SK-N-SH (cell line): Measurements from ENCODE around the gene SPDEF. TPM values are rescaled to one million over a fixed set of nuclear protein-coding genes. Genes with fewer than 3 reads are reported as not detected.

Experiments
- CTCF ChIA-PET: fragments of 300-600, 350-600 bp; formaldehyde crosslinking; extraction: SDS; loops from one replicate; lab custom pipeline; 2021; lab: Yijun Ruan, JAX
- POLR2A ChIA-PET: fragments of 350-600 bp; sonication (Branson Sonifier 250); formaldehyde crosslinking; extraction: SDS; loops from one replicate; lab custom pipeline; 2020; ENCODE audit warnings: antibody characterized with exemption, inconsistent platforms; lab: Yijun Ruan, JAX
- DNase-seq: peaks from one replicate; pipeline ENCODE4 v3.0.0; 2012
- H2AFZ ChIP-seq: fragments of 200-600 bp; sonication (generic); 2 replicates; pipeline ENCODE4 v1.8.1; 2016; ENCODE audit warnings: antibody characterized with exemption, mild to moderate bottlenecking, low read depth
- H3F3A ChIP-seq: fragments of 200-600 bp; sonication (generic); replicated peaks from 2 replicates; pipeline ENCODE3; 2016; ENCODE audit warnings: antibody characterized with exemption, mild to moderate bottlenecking; ENCODE audit not compliant: insufficient read depth
- H3K27ac ChIP-seq, 2 experiments: fragments of 200-500 bp in 1 of 2; fragments of 200-600 bp in 1 of 2; sonication (Bioruptor generic) in 1 of 2; sonication (generic), shearing (Covaris generic) in 1 of 2; 2 replicates each; pipeline versions ENCODE4 v1.5.1 to v1.6.1; 2014 to 2016; ENCODE audit warnings: low read depth in 2 of 2, inconsistent platforms in 1 of 2, low read length in 1 of 2, mild to moderate bottlenecking in 1 of 2, mixed read lengths in 1 of 2
- H3K27me3 ChIP-seq: fragments of 200-600 bp; sonication (generic), shearing (Covaris generic); 2 replicates; pipeline ENCODE4 v1.6.1; 2016; ENCODE audit warnings: mixed run types; ENCODE audit not compliant: insufficient read depth
- H3K36me3 ChIP-seq, 2 experiments: fragments of 200-500 bp in 1 of 2; fragments of 200-600 bp in 1 of 2; sonication (Bioruptor generic) in 1 of 2; sonication (generic) in 1 of 2; replicated peaks in 1 of 2; 2 replicates each; pipeline versions ENCODE3 to v1.5.1; 2014 to 2016; ENCODE audit warnings: low read length in 1 of 2, mild to moderate bottlenecking in 1 of 2; ENCODE audit not compliant: insufficient read depth in 2 of 2, control insufficient read depth in 1 of 2
- H3K4me1 ChIP-seq, 2 experiments: fragments of 200-500 bp in 1 of 2; fragments of 200-600 bp in 1 of 2; sonication (Bioruptor generic) in 1 of 2; sonication (generic), shearing (Covaris generic) in 1 of 2; 2 replicates each; pipeline versions ENCODE4 v1.5.1 to v1.6.1; 2014 to 2016; ENCODE audit warnings: low read depth in 1 of 2, low read length in 1 of 2, mixed run types in 1 of 2; ENCODE audit not compliant: insufficient read depth in 2 of 2, control insufficient read depth in 1 of 2
- H3K4me2 ChIP-seq: fragments of 200-600 bp; sonication (generic), shearing (Covaris generic); 2 replicates; pipeline ENCODE4 v1.6.1; 2017; ENCODE audit warnings: mixed run types
- H3K4me3 ChIP-seq, 2 experiments: fragments of 200-500 bp in 1 of 2; fragments of 200-600 bp in 1 of 2; sonication (Bioruptor generic) in 1 of 2; sonication (generic), shearing (Covaris generic) in 1 of 2; 2 replicates each; pipeline versions ENCODE4 v1.5.1 to v1.8.1; 2014 to 2016; ENCODE audit warnings: low read depth in 2 of 2, inconsistent platforms in 1 of 2, low read length in 1 of 2, mild to moderate bottlenecking in 1 of 2, mixed read lengths in 1 of 2, moderate library complexity in 1 of 2
- H3K79me2 ChIP-seq: fragments of 200-600 bp; sonication (generic); 2 replicates; pipeline ENCODE4 v1.8.1; 2017; ENCODE audit warnings: mild to moderate bottlenecking; ENCODE audit not compliant: insufficient read depth
- H3K9ac ChIP-seq: fragments of 200-600 bp; sonication (generic); 2 replicates; pipeline ENCODE4 v1.6.1; 2017; ENCODE audit warnings: mixed run types
- H3K9me2 ChIP-seq: fragments of 200-600 bp; sonication (generic); 2 replicates; pipeline ENCODE4 v1.6.1; 2017; ENCODE audit warnings: mixed run types
- H3K9me3 ChIP-seq: fragments of 200-600 bp; sonication (generic); 2 replicates; pipeline ENCODE4 v1.6.1; 2017; ENCODE audit warnings: mixed run types, mild to moderate bottlenecking, moderate library complexity
- H4K20me1 ChIP-seq: fragments of 200-600 bp; sonication (generic); 2 replicates; pipeline ENCODE4 v1.6.1; 2017; ENCODE audit warnings: mild to moderate bottlenecking, mixed run types; ENCODE audit not compliant: insufficient read depth
- CHD2 ChIP-seq: fragments of 150-350 bp; IDR thresholded peaks from 2 replicates; pipeline ENCODE4 v1.6.1; 2018; ENCODE audit warnings: low read length; ENCODE audit not compliant: partially characterized antibody
- CTCF ChIP-seq: fragments of 200-600 bp; sonication (generic); IDR thresholded peaks from 2 replicates; pipeline ENCODE4 v1.6.1; 2017; ENCODE audit warnings: antibody characterized with exemption, mild to moderate bottlenecking, moderate library complexity
- EP300 ChIP-seq, 2 experiments: IDR thresholded peaks; 2 replicates each; pipeline versions ENCODE4 v1.4.0 to v1.6.1; 2012; ENCODE audit warnings: borderline replicate concordance in 1 of 2, low read depth in 1 of 2, low read length in 1 of 2
- FOSL2 ChIP-seq: IDR thresholded peaks from 2 replicates; pipeline ENCODE4 v1.4.0; 2012; ENCODE audit warnings: low read depth, mild to moderate bottlenecking, moderate library complexity, borderline replicate concordance
- GATA2 ChIP-seq: sonication (generic); formaldehyde crosslinking; IDR thresholded peaks from 2 replicates; pipeline ENCODE4 v1.5.0; 2020; ENCODE audit warnings: mild to moderate bottlenecking, missing genetic modification reagents
- IRF3 ChIP-seq: fragments of 150-350 bp; IDR thresholded peaks from 2 replicates; pipeline ENCODE4 v1.6.1; 2016; ENCODE audit warnings: mild to moderate bottlenecking, low read depth, low read length
- NFIC ChIP-seq: IDR thresholded peaks from 2 replicates; pipeline ENCODE4 v1.4.0; 2012; ENCODE audit warnings: borderline replicate concordance
- PBX3 ChIP-seq: IDR thresholded peaks from 2 replicates; pipeline ENCODE4; 2012
- POLR2AphosphoS5 ChIP-seq: IDR thresholded peaks from 2 replicates; pipeline ENCODE4 v1.6.1; 2012; ENCODE audit warnings: low read depth, low read length
- RAD21 ChIP-seq: IDR thresholded peaks from 2 replicates; pipeline ENCODE4 v1.6.1; 2012; ENCODE audit warnings: mild to moderate bottlenecking, low read length
- RCOR1 ChIP-seq: fragments of 150-350 bp; IDR thresholded peaks from 2 replicates; pipeline ENCODE4 v1.6.1; 2017; ENCODE audit warnings: antibody characterized with exemption, low read length
- REST ChIP-seq: IDR thresholded peaks from 2 replicates; pipeline ENCODE4 v1.6.1; 2012; ENCODE audit warnings: mild to moderate bottlenecking, low read depth, low read length, moderate library complexity
- RFX5 ChIP-seq: IDR thresholded peaks from 2 replicates; pipeline ENCODE4 v1.6.1; 2012; ENCODE audit warnings: mild to moderate bottlenecking, improper control_type of control experiment, low read length
- SMC3 ChIP-seq: IDR thresholded peaks from 2 replicates; pipeline ENCODE4 v1.6.1; 2012; ENCODE audit warnings: low read depth, low read length, improper control_type of control experiment
- TCF12 ChIP-seq: IDR thresholded peaks from 2 replicates; pipeline ENCODE4 v1.4.0; 2012
- USF2 ChIP-seq: fragments of 150-350 bp; IDR thresholded peaks from 2 replicates; pipeline ENCODE4 v1.6.1; 2017; ENCODE audit warnings: antibody characterized with exemption, low read length, low read depth, borderline replicate concordance
- WGBS: methylation state at CpG from one replicate; pipeline ENCODE4 v1.1.6; 2017; ENCODE audit warnings: low lambda C conversion rate; 5-methylcytosine and 5-hydroxymethylcytosine counted together
- polyA plus RNA-seq, 3 experiments: library from polyadenylated mRNA; depleted of rRNA; stranded (reverse); fragments of >200 nt; gene quantifications; 2 replicates each; pipeline ENCODE4 v1.2.3, GENCODE V29; 2012

SPDEF gene
- polyA plus RNA-seq, 1 of the 3 experiments (the other 2 are of a cell fraction): 0.10 TPM

- no peak for DNase-seq
- no peak overlapping the region for H3K27ac ChIP-seq
- H3F3A ChIP-seq: no peaks in the 10 kb centered on the region
- CTCF ChIA-PET: no interaction called here
- no peaks in the 10 kb centered on the region for H4K20me1 ChIP-seq
- WGBS: 93% methylated on average over 11 of the region's 15 CpGs
- no peak overlapping the region for H2AFZ ChIP-seq
- no peak overlapping the region for H3K4me3 ChIP-seq
- H3K9me2 ChIP-seq: no peaks in the 10 kb centered on the region
- POLR2A ChIA-PET: no interaction called here
- H3K9me3 ChIP-seq: no peaks in the 10 kb centered on the region
- peaks cover 0 to 18% of the 10 kb centered on the region in 2 experiments; a peak in 1 of 4 replicates for H3K4me1 ChIP-seq
- H3K36me3 ChIP-seq: no peaks in the 10 kb centered on the region
- no peaks in the 10 kb centered on the region for H3K79me2 ChIP-seq
- TF ChIP-seq FOSL2: no peak
- no peak for TF ChIP-seq GATA2 (CRISPR knock-in tag)
- TF ChIP-seq IRF3: no peak
- TF ChIP-seq RFX5: no peak
- H3K27me3 ChIP-seq: no peaks in the 10 kb centered on the region
- no peak overlapping the region for H3K9ac ChIP-seq
- no peak overlapping the region for H3K4me2 ChIP-seq
Observed at GRCh38 chr6:34532230-34532629, 23.9 kb downstream of the SPDEF start.

- Histone ChIP-seq H3K4me3 (no peak overlapping the region), H4K20me1 (no peaks in the 10 kb centered on the region), H3F3A (no peaks in the 10 kb centered on the region), H3K9me2 (no peaks in the 10 kb centered on the region), H3K9ac (no peak overlapping the region), H3K36me3 (no peaks in the 10 kb centered on the region), H3K9me3 (no peaks in the 10 kb centered on the region), H3K27ac (no peak overlapping the region), H3K27me3 (no peaks in the 10 kb centered on the region), H3K79me2 (no peaks in the 10 kb centered on the region), H3K4me2 (no peak overlapping the region), H3K4me1 (peaks cover 2 to 15% of the 10 kb centered on the region in 2 experiments; a peak in 1 of 4 replicates), H2AFZ (no peak overlapping the region)
- no peak for DNase-seq
- POLR2A ChIA-PET: no interaction called here
- 96% methylated on average over 15 of the region's 29 CpGs for WGBS
- CTCF ChIA-PET: interaction anchor here (1.2 kb wide), 1 partner anchor 78 kb away, joined by 4 read pairs; no protein-coding TSS in a partner anchor
- no peak for TF ChIP-seq PBX3
- TF ChIP-seq FOSL2: no peak
- TF ChIP-seq USF2: no peak
- TF ChIP-seq TCF12: no peak
- no peak for TF ChIP-seq RAD21
- no peak for TF ChIP-seq IRF3
- TF ChIP-seq SMC3: no peak
- no peak for TF ChIP-seq REST
- TF ChIP-seq CHD2: no peak
- TF ChIP-seq NFIC: no peak
- TF ChIP-seq EP300 (IDR thresholded peaks at IDR 0.05; ENCODE audit: borderline replicate concordance in 1 of 2, low read depth in 1 of 2, low read length in 1 of 2): no peak
- no peak for TF ChIP-seq RCOR1
- TF ChIP-seq POLR2AphosphoS5: no peak
- TF ChIP-seq CTCF: no peak
Observed at GRCh38 chr6:34531580-34532201, 24.4 kb downstream of the SPDEF start.
